ENCODE data around the gene FRMPD1.

DNA sequence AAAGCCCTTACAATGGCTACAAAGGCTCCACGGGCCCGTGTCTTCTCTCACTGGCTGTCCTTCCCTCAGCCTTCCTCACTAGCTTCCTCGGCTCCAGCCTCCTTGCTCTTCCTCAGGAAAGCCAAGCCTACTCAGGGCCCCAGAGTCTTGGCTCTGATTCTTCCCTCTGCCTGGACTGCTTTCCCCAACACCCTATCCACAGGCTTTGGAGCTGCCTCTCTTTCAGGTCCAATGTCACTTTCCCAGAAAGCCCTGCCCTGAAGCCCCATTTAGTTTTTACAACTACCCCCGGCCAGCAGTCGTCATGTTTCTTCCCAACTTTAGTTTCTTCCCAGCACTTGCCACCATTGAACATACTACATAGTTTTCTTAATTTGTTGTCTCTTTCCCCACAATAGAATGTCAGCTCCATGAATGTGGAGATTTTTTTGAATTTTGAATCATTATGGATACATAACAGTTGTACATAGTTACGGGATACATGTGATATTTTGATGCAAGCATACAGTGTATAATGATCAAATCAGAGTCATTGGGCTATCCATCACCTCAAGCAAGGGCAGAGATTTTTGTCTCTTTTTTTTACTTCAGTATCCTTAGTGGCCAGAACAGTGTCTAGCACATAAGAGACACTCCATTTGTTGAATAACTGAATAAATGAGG, 40.9 kb upstream of the FRMPD1 start:
- TF ChIP-seq, protein P1, sequence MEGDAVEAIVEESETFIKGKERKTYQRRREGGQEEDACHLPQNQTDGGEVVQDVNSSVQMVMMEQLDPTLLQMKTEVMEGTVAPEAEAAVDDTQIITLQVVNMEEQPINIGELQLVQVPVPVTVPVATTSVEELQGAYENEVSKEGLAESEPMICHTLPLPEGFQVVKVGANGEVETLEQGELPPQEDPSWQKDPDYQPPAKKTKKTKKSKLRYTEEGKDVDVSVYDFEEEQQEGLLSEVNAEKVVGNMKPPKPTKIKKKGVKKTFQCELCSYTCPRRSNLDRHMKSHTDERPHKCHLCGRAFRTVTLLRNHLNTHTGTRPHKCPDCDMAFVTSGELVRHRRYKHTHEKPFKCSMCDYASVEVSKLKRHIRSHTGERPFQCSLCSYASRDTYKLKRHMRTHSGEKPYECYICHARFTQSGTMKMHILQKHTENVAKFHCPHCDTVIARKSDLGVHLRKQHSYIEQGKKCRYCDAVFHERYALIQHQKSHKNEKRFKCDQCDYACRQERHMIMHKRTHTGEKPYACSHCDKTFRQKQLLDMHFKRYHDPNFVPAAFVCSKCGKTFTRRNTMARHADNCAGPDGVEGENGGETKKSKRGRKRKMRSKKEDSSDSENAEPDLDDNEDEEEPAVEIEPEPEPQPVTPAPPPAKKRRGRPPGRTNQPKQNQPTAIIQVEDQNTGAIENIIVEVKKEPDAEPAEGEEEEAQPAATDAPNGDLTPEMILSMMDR (IDR thresholded peaks at IDR 0.05): no peak
- TF ChIP-seq POLR2A (IDR thresholded peaks at IDR 0.05): no peak
